ENCODE results near the gene CEP350.
"Not testable (repeated sequence)": the region's sequence is repeated elsewhere in the genome, so short reads cannot be mapped to it uniquely, and the experiment has no call there.

The CEP350 gene

DNA sequence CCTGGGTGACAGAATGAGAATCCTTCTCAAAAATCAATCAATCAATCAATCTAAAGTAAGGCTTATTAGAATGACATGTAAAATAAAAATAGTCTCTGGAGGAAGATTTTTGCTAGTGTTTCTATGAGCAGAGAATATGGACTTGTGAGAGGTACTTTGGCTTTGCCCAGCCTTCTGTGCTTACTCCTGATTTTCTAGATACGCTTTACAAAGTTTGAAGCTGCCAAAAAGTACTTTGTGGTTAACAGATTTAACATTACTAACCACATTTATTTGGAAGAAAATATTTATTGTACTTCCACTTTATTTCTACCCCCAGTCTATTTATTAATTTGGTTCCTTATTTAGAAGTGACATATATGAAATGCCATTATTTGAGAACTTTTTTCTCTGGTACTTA lies 41.0 kb downstream of the CEP350 start:
- no peak for DNase-seq (ENCODE audit: low spot score)

DNA sequence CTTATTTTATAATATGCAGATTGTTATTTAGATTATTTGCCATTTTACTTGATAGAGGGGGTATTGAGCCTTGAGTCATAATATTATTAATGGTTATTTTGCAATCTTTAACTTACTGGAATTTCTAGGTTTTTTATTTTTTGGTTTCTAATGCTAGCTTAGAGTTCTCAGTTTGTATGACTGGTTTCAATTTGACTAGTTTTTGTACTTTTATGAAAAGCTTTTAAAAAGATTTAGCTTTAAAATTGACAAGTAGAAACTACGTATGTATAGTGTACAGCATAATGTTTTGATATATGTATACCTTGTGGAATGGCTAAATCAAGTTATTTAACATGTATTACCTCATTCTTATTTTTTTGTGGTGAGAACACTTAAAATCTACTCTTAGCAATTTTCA lies 41.5 kb downstream of the CEP350 start:
- DNase-seq (ENCODE audit: low spot score) = no peak

DNA sequence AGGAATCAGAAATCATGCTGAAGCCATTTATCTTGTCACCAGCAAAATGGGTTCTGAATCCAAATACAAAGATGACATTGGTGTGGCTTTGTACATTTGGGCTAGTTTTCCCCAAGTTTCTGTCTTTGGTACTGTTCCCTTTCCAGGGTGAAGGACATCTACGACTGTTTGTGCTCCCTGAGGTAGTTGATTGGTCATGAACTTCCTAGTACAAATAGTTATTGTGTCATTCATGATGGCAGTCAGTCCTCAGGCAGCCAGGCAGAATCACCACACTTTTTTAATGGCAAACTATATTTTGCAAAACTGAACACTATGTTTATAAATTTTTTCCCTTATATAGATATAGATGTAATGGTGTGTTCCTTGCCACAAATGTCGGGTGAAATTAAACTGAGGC lies 46.0 kb downstream of the CEP350 start:
- no peak for DNase-seq (ENCODE audit: low spot score)

DNA sequence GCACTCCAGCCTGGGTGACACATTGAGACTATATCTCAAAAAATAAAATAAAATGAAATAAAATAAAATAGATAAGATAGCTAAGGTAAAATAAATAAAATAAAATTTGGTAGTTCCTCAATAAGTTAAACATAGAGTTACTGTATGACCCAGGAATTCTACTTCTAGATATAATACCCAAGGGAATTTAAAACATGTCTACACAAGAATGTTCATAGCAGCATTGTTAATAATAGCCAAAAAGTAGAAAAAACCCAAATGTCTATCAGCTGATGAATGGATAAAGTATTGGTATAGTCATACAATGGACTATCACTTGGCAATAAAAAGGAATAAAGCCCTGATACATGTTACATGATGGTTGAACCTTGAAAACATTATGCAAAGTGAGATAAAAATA lies 47.8 kb downstream of the CEP350 start:
- DNase-seq (ENCODE audit: low spot score) = no peak

GRCh38 chr1:180003026-180003695 lies 48.6 kb downstream of the CEP350 start:
- no peak for DNase-seq (ENCODE audit: low spot score)

- DNase-seq (ENCODE audit: low spot score) = not testable (repeated sequence)
Observed at GRCh38 chr1:180006762-180007161, 52.2 kb downstream of the CEP350 start.

DNA sequence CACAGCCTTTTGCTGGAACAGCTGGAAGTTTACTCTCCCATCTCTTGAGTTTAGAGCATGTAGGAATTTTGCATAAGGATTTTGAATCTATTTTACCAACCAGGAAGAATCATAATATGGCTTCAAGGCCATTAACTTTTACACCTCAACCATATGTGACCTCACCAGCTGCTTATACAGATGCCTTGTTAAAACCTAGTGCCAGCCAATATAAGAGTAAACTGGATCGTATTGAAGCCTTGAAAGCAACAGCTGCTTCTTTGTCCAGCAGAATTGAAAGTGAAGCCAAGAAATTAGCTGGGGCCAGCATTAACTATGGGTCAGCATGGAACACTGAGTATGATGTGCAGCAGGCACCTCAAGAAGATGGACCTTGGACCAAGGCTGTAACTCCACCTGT lies 65.4 kb downstream of the CEP350 start:
- no peak for DNase-seq (ENCODE audit: low spot score)

DNA sequence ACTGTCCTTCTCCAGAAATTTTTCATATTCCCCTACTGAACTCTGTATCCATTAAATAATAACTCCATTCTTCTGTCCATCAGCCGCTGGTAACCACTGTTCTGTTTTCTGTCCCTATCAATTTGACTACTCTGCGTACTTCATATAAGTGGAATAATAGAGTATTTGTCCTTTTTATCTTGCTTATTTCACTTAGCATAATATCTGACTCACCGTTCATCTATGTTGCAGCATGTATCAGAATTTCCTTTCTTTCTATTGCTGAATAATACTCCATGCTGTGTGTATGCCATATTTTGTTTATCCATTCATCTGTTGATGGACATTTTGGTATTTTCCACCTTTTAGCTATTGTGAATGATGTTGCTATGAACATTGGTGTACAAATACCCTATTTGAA lies 71.9 kb downstream of the CEP350 start:
- DNase-seq (ENCODE audit: low spot score) = no peak

DNA sequence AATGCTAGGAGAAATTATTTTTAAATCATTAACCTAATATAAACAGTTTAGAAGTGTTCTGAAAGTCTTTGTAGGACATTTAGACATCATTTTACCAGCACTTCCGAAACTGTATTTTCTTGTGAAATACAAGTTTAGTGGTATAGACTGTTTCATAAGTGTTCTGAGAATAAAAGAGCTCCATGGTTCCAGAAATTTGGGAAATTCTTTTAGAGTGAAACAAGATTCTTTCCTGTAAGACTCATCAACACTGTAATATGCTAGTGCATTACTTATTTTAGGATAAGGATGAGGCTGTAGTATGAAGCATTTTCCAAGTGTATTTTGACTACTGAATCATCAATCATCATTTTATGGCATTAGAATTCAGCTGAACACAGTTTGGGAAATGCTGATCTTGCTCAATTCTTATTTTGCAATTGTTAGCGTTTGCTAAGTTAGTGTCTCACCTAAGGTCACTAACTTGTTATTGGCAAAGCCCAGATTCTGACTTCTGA lies 73.4 kb downstream of the CEP350 start:
- DNase-seq (ENCODE audit: low spot score) = peak; percentile 29

GRCh38 chr1:180028864-180029263 lies 74.3 kb downstream of the CEP350 start:
- DNase-seq (ENCODE audit: low spot score) = no peak

- DNase-seq (ENCODE audit: low spot score) = no peak
Observed at GRCh38 chr1:180029524-180030135, 75.0 kb downstream of the CEP350 start.

- no peak for DNase-seq (ENCODE audit: low spot score)
Observed at GRCh38 chr1:180031664-180032063, 77.1 kb downstream of the CEP350 start.

GRCh38 chr1:180033390-180033789 lies 78.8 kb downstream of the CEP350 start:
- DNase-seq (ENCODE audit: low spot score) = no peak

GRCh38 chr1:180040034-180040433 lies 85.4 kb downstream of the CEP350 start:
- DNase-seq (ENCODE audit: low spot score) = peak; percentile 4

DNA sequence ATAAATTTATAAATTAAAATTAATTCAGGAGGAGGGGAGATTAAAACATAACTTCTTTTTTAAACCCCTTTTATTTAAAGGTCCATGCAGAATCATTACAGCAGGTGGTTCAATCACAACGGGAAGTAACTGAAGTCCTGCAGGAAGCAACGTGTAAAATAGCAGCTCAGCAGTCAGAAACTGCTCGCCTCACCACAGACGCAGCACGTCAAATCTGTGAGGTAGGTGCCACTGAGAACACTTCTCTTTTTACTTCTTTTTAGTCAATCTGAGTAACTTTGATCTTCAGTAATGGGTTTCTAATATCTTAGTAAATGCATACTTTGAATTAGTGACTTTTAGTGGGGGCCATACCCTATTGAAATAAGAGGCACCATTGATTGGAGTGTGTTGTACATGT lies 87.0 kb downstream of the CEP350 start:
- DNase-seq (ENCODE audit: low spot score) = no peak

DNA sequence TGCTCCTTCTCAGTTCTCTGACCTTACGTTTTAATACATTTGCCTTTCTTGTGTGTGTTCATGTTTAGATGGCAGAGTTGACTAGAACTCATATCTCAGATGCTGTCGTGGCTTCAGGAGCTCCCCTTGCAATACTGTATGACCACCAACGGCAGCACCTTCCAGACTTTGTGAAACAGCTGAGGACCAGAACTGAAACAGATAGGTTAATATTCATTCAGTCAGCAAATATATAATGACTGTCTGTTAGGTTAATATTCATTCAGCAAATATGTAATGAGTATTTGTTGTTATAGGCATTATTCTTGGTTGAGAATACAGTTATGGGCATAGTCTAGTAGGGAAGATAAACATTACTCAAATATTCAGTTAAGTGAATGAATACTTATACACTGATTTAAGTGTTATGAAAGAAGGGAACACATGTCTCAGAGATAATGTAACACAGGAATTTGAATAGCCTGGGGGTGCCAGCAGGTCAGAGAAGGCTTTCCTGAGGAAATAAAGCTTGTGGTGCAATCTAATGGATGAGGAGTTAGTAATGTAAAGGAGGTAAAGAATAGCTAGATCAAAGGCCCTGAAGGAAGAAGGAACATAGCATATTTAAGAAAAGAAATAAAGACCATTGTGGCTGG lies 88.5 kb downstream of the CEP350 start:
- DNase-seq (ENCODE audit: low spot score) = peak; percentile 3

- no peak for DNase-seq (ENCODE audit: low spot score)
Observed at GRCh38 chr1:180043785-180044184, 89.2 kb downstream of the CEP350 start.

GRCh38 chr1:180046674-180047073 lies 92.1 kb downstream of the CEP350 start:
- no peak for DNase-seq (ENCODE audit: low spot score)

- DNase-seq (ENCODE audit: low spot score) = no peak
Observed at GRCh38 chr1:180053594-180054567, 99.3 kb downstream of the CEP350 start.

DNA sequence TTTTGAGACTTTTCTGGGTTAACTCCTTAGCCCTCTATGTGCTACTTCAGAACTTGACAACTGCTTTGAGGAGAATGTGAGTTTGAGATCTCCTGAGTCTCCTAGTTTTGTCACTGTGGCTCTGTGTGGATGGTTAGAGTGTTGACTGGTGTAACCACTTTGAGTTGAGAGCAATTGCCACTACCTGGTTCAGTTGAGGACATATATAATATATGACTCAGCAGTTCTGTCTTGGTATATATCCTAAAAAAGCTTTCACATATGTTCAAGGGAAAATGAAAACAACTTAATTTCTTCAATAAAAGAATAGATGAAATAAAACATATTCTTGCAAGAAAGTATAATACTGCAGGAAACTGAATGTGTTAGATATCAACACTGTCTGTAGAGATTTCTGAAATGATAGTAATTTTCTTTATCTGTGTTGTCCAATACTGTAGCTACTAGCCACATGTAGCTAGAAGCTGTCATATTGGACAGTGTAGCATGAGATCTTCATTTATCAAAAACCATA lies 103.3 kb downstream of the CEP350 start:
- no peak for DNase-seq (ENCODE audit: low spot score)

GRCh38 chr1:180061019-180061418 lies 106.4 kb downstream of the CEP350 start:
- DNase-seq (ENCODE audit: low spot score) = no peak

DNA sequence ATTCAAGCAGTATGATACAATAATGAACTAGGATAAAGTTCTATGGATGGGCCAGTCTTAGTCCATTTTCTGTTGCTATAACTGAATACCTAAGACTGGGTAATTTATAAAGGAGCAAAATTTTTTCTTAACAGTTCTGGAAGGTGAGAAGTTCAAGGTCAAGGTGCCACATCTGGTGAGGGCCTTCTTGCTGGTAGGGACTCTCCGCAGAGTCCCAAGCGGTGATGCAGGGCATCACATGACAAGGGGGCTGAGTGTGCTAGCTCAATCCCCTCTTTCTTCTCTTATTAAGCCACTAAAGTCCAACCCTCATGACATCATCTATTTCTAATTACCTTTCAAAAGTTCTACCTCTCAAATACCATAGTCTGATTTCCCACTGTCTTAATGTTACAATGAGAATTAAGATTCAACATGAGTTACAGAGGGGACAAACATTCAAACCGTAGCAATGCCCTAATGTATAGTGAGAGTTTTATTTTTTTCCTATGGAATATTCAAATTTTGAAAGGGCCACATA lies 107.9 kb downstream of the CEP350 start:
- DNase-seq (ENCODE audit: low spot score) = no peak

Measured in AG08396 (cell line).